Tibial artery (tissue), 4 donors: ENCODE data around the gene BATF3.

Experiments
- DNase-seq, 2 donors: peaks; one replicate each; pipeline ENCODE4 v3.0.0-alpha.2; 2019
- H3K27ac ChIP-seq, 2 donors: fragments of 200-600 bp; sonication (generic) in 1 of 2; 1 replicate in 1 of 2; 2 replicates in 1 of 2; pipeline ENCODE4 v1.5.1; 2018 to 2019; ENCODE audit warnings: mild to moderate bottlenecking in 1 of 2
- H3K27me3 ChIP-seq, 2 donors: fragments of 200-600 bp; sonication (generic) in 1 of 2; one replicate each; pipeline versions ENCODE4 v1.5.1 to v1.6.0; 2016 to 2019
- H3K36me3 ChIP-seq, 3 donors: fragments of 200-600 bp; sonication (generic) in 2 of 3; one replicate each; pipeline ENCODE4 v1.5.1; 2016 to 2019; ENCODE audit warnings: mild to moderate bottlenecking in 2 of 3
- H3K4me1 ChIP-seq, 4 donors: fragments of 200-600 bp; sonication (generic) in 2 of 4; 1 replicate in 3 of 4; 2 replicates in 1 of 4; pipeline ENCODE4 v1.5.1; 2016 to 2019
- H3K4me3 ChIP-seq, 2 donors: fragments of 200-600 bp; sonication (generic) in 1 of 2; 1 replicate in 1 of 2; 2 replicates in 1 of 2; pipeline ENCODE4 v1.5.1; 2018 to 2019; ENCODE audit warnings: mild to moderate bottlenecking in 2 of 2
- H3K9me3 ChIP-seq, 3 donors: fragments of 200-600 bp; sonication (generic) in 1 of 3; one replicate each; pipeline ENCODE4 v1.5.1; 2016 to 2019
- intact Hi-C: fragments of 100-400 bp; cut with DNase I; formaldehyde crosslinking; loops from one replicate; pipeline ENCODE4 v1.15.0; 2023; ENCODE audit warnings: low total_unique reads
- TF ChIP-seq, protein P1 (sequence below), 2 experiments: fragments of 200-600 bp in 1 of 2; fragments of 450-650 bp in 1 of 2; IDR thresholded peaks; one replicate each; pipeline ENCODE4 v1.5.1; 2017 to 2019; ENCODE audit warnings: antibody characterized with exemption in 2 of 2, mild to moderate bottlenecking in 1 of 2, moderate library complexity in 1 of 2

BATF3 gene, protein sequence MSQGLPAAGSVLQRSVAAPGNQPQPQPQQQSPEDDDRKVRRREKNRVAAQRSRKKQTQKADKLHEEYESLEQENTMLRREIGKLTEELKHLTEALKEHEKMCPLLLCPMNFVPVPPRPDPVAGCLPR

DNA sequence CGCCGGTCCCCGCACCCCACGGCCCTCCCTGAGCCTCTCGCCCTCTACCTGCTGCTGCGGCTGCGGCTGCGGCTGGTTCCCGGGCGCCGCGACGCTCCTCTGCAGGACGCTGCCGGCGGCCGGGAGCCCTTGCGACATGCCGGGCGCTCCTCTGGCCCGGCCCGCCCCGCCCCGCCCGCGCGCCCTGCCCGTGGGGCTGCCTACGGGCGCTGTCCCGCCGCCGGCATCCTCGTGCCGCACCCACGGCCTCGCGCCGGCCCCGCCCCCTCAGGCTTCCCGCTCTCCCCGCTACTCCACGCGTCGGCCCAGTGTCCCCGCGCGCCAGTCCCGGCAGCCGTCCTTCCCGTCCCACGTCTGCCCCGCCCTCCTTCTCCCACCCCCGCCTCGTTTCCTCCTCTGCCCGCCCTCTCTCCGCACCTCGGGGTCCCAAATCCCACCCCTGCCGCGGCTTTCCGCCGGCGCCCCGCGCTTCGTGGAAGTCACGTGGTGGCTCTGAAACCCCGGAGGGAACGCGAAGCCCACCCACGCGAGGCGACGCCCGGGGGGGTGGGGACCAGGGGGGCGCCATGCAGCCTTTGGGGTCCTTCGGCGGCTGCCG lies at the start of gene BATF3:
BATF3 (minus strand) TSS at position 216 of the 598 bp plus-strand sequence; CDS start at position 138, 78 bp downstream.
- H3K9me3 ChIP-seq = no peaks in the 10 kb centered on the region
- H3K4me3 ChIP-seq = peak within 1 kb of the TSS; percentile 57 to 86
- TF ChIP-seq, protein P1, sequence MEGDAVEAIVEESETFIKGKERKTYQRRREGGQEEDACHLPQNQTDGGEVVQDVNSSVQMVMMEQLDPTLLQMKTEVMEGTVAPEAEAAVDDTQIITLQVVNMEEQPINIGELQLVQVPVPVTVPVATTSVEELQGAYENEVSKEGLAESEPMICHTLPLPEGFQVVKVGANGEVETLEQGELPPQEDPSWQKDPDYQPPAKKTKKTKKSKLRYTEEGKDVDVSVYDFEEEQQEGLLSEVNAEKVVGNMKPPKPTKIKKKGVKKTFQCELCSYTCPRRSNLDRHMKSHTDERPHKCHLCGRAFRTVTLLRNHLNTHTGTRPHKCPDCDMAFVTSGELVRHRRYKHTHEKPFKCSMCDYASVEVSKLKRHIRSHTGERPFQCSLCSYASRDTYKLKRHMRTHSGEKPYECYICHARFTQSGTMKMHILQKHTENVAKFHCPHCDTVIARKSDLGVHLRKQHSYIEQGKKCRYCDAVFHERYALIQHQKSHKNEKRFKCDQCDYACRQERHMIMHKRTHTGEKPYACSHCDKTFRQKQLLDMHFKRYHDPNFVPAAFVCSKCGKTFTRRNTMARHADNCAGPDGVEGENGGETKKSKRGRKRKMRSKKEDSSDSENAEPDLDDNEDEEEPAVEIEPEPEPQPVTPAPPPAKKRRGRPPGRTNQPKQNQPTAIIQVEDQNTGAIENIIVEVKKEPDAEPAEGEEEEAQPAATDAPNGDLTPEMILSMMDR (IDR thresholded peaks at IDR 0.05) = no peak
- H3K27me3 ChIP-seq = no peaks in the 10 kb centered on the region
- H3K27ac ChIP-seq = peak within 1 kb of the TSS; percentile 88 to 90
- intact Hi-C loops = loop anchor here (10.0 kb wide), 1 partner anchor 215 kb away; no protein-coding TSS in a partner anchor
- no peaks in the 10 kb centered on the region for H3K36me3 ChIP-seq
- DNase-seq = peak; percentile 33 to 75
- H3K4me1 ChIP-seq = peaks cover 0 to 24% (median 13%) of the 10 kb centered on the region in 4 donors

DNA sequence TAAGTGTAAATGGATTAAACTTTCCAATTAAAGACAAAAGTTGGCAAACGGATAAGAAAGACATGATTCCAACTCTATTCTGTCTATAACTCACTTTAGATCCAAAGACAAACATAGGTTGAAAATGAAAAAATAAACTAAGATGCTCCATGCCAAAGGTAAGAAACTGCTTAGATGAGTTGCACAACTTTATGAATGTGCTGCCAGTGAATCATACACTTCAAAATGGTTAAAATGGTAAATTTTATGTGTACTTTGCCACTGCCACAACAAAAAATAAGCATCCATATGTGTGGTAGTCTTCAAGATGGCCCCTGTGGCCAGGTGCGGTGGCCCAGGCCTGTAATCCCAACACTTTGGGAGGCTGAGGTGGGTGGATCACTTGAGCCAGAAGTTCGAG lies 46.9 kb upstream of the BATF3 start:
- H3K9me3 ChIP-seq = no peaks in the 10 kb centered on the region
- TF ChIP-seq, protein P1 (IDR thresholded peaks at IDR 0.05) = no peak
- H3K4me1 ChIP-seq = peaks cover 0 to 9% (median 0%) of the 10 kb centered on the region in 4 donors
- H3K36me3 ChIP-seq = peaks cover 0 to 2% (median 0%) of the 10 kb centered on the region in 3 donors
- H3K27me3 ChIP-seq = no peaks in the 10 kb centered on the region
- no peak overlapping the region for H3K27ac ChIP-seq
- H3K4me3 ChIP-seq = no peak overlapping the region
- no peak for DNase-seq
- intact Hi-C loops = no loop called here

DNA sequence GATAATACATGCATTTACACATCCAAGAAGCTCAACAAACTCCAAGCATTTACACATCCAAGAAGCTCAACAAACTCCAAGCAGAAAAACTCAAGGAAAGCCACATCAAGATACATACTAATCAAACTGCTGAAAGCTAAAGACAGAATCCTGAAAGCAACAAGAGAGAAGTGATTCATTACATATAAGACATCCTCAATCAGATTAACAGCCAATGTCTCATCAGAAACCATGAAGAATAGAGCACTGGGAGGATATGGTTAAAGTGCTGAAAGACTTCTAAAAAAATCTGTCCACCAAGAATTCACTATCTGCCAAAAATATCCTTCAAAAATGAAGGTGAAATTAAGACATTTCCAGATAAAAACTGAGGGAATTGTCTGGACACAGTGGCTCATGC lies 45.7 kb upstream of the BATF3 start:
- Histone ChIP-seq H3K9me3 (no peaks in the 10 kb centered on the region), H3K4me3 (no peak overlapping the region), H3K36me3 (peaks cover 0 to 7% (median 0%) of the 10 kb centered on the region in 3 donors), H3K4me1 (peaks cover 0 to 5% (median 0%) of the 10 kb centered on the region in 4 donors), H3K27me3 (no peaks in the 10 kb centered on the region), H3K27ac (no peak overlapping the region)
- intact Hi-C loops = no loop called here
- TF ChIP-seq, protein P1 (IDR thresholded peaks at IDR 0.05) = no peak
- no peak for DNase-seq

DNA sequence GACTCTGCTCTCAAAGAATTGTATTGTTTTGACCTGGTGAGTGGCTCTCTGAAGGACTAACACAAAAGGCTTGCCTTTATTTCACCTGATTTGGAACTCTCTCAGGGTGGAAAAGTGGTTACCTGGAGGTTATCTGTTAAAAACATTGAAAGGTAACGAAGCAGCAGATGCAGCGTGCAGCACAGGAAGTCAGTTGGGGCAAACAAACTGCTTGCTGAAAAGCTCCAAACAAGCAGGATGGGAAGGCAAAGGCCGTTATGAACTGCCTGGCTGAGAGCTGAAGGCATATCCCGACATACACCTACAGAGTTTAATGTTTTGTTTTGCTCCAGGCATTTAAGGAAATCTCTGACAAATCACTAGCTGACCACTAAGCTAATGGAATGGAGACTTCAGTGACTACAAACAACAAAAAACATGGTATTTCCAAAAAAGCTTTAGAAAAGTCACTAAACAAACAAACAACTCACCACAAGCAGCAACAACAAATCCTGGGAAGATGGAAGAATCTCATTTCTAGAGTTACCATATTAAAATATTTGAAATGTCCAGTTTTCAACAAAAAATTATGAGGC lies 44.3 kb upstream of the BATF3 start:
- Histone ChIP-seq H3K36me3 (peaks cover 0 to 7% (median 0%) of the 10 kb centered on the region in 3 donors), H3K9me3 (no peaks in the 10 kb centered on the region), H3K4me3 (no peak overlapping the region), H3K27ac (no peak overlapping the region), H3K4me1 (no peaks in the 10 kb centered on the region), H3K27me3 (no peaks in the 10 kb centered on the region)
- DNase-seq = no peak
- intact Hi-C loops = no loop called here
- TF ChIP-seq, protein P1 (IDR thresholded peaks at IDR 0.05) = no peak

DNA sequence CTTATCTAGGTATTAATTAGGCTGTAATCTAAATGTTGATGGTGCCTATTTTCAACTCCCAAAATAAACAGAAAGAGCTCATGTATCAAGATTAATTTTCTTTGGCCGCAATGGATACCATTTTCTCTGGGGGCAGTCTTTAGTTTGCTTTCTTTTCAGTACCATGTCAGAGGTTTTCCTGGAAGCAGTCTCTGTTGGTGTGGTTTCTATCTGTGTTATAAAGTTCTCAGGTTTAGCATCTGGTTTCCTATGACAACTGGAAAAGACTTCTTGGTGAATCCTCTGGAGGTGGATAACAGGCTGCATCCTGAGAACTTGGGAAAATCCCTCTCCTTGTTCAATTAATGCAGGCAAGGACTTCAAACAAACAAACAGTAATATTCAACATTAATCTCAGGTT lies 38.7 kb upstream of the BATF3 start:
- no peak for DNase-seq
- Histone ChIP-seq H3K4me3 (no peak overlapping the region), H3K36me3 (peaks cover 0 to 7% (median 0%) of the 10 kb centered on the region in 3 donors), H3K27me3 (no peaks in the 10 kb centered on the region), H3K9me3 (no peaks in the 10 kb centered on the region), H3K4me1 (no peaks in the 10 kb centered on the region), H3K27ac (no peak overlapping the region)
- intact Hi-C loops = no loop called here
- TF ChIP-seq, protein P1 (IDR thresholded peaks at IDR 0.05) = no peak
